Natural killer cell (primary cell): ENCODE results near the gene TMCO4. TPM values are rescaled to one million over a fixed set of nuclear protein-coding genes. Genes with fewer than 3 reads are reported as not detected.

Experiments
- ATAC-seq, 3 donors: fragments of 150-1000 bp in 2 of 3; fragments of 200-7000 bp in 1 of 3; cut with Tn5 transposase; 1 replicate in 1 of 3; 2 replicates in 2 of 3; pipeline ENCODE4 v1.10.0; 2021; ENCODE audit warnings: mild to moderate bottlenecking in 2 of 3, moderate library complexity in 2 of 3
- DNase-seq, 2 donors: peaks; one replicate each; pipeline versions ENCODE4 v3.0.0 to v3.0.0-alpha.2; 2013 to 2021; ENCODE audit warnings: mixed read lengths in 1 of 2
- H3K27ac ChIP-seq: one replicate; pipeline ENCODE4 v1.5.1; 2013; ENCODE audit warnings: mild to moderate bottlenecking, low read length
- H3K27me3 ChIP-seq: one replicate; pipeline ENCODE4 v1.6.1; 2013; ENCODE audit warnings: low read length; ENCODE audit not compliant: control insufficient read depth, insufficient read depth
- H3K36me3 ChIP-seq: one replicate; pipeline ENCODE4 v1.6.1; 2013; ENCODE audit warnings: low read length; ENCODE audit not compliant: control insufficient read depth, insufficient read depth
- H3K4me1 ChIP-seq: one replicate; pipeline ENCODE4 v1.6.1; 2013; ENCODE audit warnings: low read length; ENCODE audit not compliant: control insufficient read depth, insufficient read depth
- H3K4me3 ChIP-seq: one replicate; pipeline ENCODE4 v1.5.1; 2013; ENCODE audit warnings: low read length
- H3K9me3 ChIP-seq: one replicate; pipeline ENCODE4 v1.6.1; 2013; ENCODE audit warnings: low read length; ENCODE audit not compliant: control insufficient read depth, insufficient read depth
- H3K27ac Mint-ChIP-seq, 2 donors: one replicate each; pipeline ENCODE4 v1.8.0; 2022; ENCODE audit warnings: mild to moderate bottlenecking in 2 of 2, mixed read lengths in 2 of 2, moderate library complexity in 1 of 2
- H3K27me3 Mint-ChIP-seq, 2 donors: one replicate each; pipeline ENCODE4 v1.8.0; 2022; ENCODE audit warnings: low read depth in 2 of 2, mixed read lengths in 2 of 2
- H3K36me3 Mint-ChIP-seq: one replicate; pipeline ENCODE4 v1.8.0; 2022; ENCODE audit warnings: mixed read lengths
- H3K4me1 Mint-ChIP-seq, 2 donors: one replicate each; pipeline ENCODE4 v1.8.0; 2022; ENCODE audit warnings: mixed read lengths in 2 of 2
- H3K4me3 Mint-ChIP-seq: one replicate; pipeline ENCODE4 v1.8.0; 2022; ENCODE audit warnings: mild to moderate bottlenecking, moderate library complexity, mixed read lengths
- H3K9me3 Mint-ChIP-seq, 2 donors: one replicate each; pipeline ENCODE4 v1.8.0; 2022; ENCODE audit warnings: mixed read lengths in 2 of 2
- WGBS: methylation state at CpG from one replicate; pipeline ENCODE4 v1.1.7; 2013; ENCODE audit warnings: missing lambda C conversion rate; ENCODE audit not compliant: insufficient coverage; 5-methylcytosine and 5-hydroxymethylcytosine counted together
- intact Hi-C: fragments of 100-400 bp; cut with micrococcal nuclease; formaldehyde crosslinking; loops from one replicate; pipeline ENCODE4 v1.14.2; 2022
- total RNA-seq, 4 donors: library from RNA; stranded (reverse); fragments of 120-200 nt in 1 of 4; gene quantifications; one replicate each; pipeline versions ENCODE4 v1.2.3 to v1.2.4, GENCODE V29; 2013 to 2022
- TF ChIP-seq, protein P1 (sequence below): fragments of 200-600 bp; IDR thresholded peaks from one replicate; pipeline ENCODE4 v1.8.0; 2022; ENCODE audit warnings: antibody characterized with exemption

The TMCO4 gene
- total RNA-seq, 3 donors from 2014 or later (not counting 1 experiment from before 2014, with no cell fraction given) = 14.2 to 21.5 (median 18.3) TPM

DNA sequence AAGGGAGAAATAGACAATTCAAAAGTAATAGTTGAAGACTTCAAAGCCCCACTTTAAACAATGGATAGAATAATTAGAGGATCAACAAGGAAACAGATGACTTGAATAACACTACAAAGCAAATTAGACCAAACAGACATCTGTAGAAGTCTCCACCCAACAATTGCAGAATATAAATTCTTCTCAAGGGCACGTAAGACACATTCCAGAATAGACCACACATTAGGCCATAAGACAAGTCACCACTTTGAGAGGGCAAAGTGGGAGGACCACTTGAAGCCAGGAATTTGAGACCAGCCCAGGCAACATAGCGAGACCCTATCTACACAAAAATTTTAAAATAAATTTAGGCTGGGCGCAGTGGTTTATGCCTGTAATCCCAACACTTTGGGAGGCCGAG lies 35.9 kb upstream of the TMCO4 start:
- no peak overlapping the region for H3K4me3 ChIP-seq
- WGBS = 91% methylated on average over 4 of the region's 4 CpGs
- no peak for ATAC-seq
- H3K36me3 Mint-ChIP-seq = no peaks in the 10 kb centered on the region
- peaks cover 40 to 70% of the 10 kb centered on the region in 2 donors for H3K27me3 Mint-ChIP-seq
- H3K27me3 ChIP-seq = peaks cover 5% of the 10 kb centered on the region
- H3K4me3 Mint-ChIP-seq = no peak overlapping the region
- H3K9me3 ChIP-seq = no peaks in the 10 kb centered on the region
- H3K4me1 Mint-ChIP-seq = no peaks in the 10 kb centered on the region
- DNase-seq = no peak
- no peaks in the 10 kb centered on the region for H3K4me1 ChIP-seq
- H3K9me3 Mint-ChIP-seq = no peaks in the 10 kb centered on the region
- no peak overlapping the region for H3K27ac ChIP-seq
- intact Hi-C loops = no loop called here
- H3K36me3 ChIP-seq = no peaks in the 10 kb centered on the region
- no peak overlapping the region for H3K27ac Mint-ChIP-seq
- TF ChIP-seq, protein P1, sequence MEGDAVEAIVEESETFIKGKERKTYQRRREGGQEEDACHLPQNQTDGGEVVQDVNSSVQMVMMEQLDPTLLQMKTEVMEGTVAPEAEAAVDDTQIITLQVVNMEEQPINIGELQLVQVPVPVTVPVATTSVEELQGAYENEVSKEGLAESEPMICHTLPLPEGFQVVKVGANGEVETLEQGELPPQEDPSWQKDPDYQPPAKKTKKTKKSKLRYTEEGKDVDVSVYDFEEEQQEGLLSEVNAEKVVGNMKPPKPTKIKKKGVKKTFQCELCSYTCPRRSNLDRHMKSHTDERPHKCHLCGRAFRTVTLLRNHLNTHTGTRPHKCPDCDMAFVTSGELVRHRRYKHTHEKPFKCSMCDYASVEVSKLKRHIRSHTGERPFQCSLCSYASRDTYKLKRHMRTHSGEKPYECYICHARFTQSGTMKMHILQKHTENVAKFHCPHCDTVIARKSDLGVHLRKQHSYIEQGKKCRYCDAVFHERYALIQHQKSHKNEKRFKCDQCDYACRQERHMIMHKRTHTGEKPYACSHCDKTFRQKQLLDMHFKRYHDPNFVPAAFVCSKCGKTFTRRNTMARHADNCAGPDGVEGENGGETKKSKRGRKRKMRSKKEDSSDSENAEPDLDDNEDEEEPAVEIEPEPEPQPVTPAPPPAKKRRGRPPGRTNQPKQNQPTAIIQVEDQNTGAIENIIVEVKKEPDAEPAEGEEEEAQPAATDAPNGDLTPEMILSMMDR = no peak

DNA sequence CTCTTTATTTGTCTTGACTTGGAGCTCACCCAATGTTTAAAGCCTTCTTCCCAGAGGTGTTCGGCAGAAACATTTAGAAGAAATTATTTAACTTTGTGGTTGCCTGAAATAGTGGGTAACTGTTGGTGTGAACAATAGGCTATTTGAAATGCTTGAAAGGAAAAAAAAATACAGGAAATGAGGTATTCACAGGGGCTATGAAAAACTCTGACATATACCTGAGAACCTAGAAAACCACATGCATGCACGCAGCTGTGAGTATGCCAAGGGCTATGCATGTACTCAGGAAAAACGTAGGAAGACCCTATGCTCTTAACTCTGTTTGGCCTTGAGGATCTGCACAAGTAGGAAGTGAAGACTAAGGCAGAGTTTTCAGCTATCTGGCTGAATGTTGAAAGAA lies 31.7 kb upstream of the TMCO4 start:
- intact Hi-C loops = no loop called here
- DNase-seq = no peak
- no peak overlapping the region for H3K4me3 Mint-ChIP-seq
- no peak overlapping the region for H3K27ac Mint-ChIP-seq
- TF ChIP-seq, protein P1 = no peak
- H3K27me3 Mint-ChIP-seq = peaks cover 44 to 63% of the 10 kb centered on the region in 2 donors
- 53% methylated on average over 3 of the region's 3 CpGs for WGBS
- no peaks in the 10 kb centered on the region for H3K9me3 Mint-ChIP-seq
- Histone ChIP-seq H3K9me3 (no peaks in the 10 kb centered on the region), H3K36me3 (no peaks in the 10 kb centered on the region), H3K4me1 (no peaks in the 10 kb centered on the region), H3K4me3 (no peak overlapping the region), H3K27me3 (peaks cover 5% of the 10 kb centered on the region), H3K27ac (no peak overlapping the region)
- no peaks in the 10 kb centered on the region for H3K36me3 Mint-ChIP-seq
- ATAC-seq = no peak
- no peaks in the 10 kb centered on the region for H3K4me1 Mint-ChIP-seq

DNA sequence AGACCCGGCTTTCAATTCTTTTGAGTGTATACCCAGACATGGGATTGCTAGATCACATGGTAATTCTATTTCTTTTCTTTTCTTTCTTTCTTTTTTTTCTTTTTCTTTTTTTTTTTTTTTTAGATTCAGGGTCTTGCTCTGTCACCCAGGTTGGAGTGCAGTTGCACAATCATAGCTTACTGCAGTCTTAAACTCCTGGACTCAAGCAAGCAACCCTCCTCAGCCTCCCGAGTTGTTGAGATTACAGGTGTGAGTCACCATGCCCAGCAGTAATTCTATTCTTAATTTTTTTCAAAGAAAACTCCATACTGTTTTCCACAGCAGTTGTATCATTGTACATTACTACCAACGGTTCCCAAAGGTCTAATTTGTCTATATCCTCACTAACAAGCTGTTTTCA lies 28.8 kb upstream of the TMCO4 start:
- TF ChIP-seq, protein P1 = no peak
- Mint-ChIP-seq H3K27me3 (peaks cover 42 to 52% of the 10 kb centered on the region in 2 donors), H3K9me3 (no peaks in the 10 kb centered on the region), H3K4me1 (peaks cover 0 to 5% of the 10 kb centered on the region in 2 donors), H3K36me3 (no peaks in the 10 kb centered on the region), H3K4me3 (no peak overlapping the region), H3K27ac (no peak overlapping the region)
- 68% methylated on average over 2 of the region's 3 CpGs for WGBS
- peaks cover 5% of the 10 kb centered on the region for H3K27me3 ChIP-seq
- DNase-seq = no peak
- H3K9me3 ChIP-seq = no peaks in the 10 kb centered on the region
- H3K4me1 ChIP-seq = no peaks in the 10 kb centered on the region
- no peak overlapping the region for H3K4me3 ChIP-seq
- no peak for ATAC-seq
- no peaks in the 10 kb centered on the region for H3K36me3 ChIP-seq
- intact Hi-C loops = no loop called here
- no peak overlapping the region for H3K27ac ChIP-seq

DNA sequence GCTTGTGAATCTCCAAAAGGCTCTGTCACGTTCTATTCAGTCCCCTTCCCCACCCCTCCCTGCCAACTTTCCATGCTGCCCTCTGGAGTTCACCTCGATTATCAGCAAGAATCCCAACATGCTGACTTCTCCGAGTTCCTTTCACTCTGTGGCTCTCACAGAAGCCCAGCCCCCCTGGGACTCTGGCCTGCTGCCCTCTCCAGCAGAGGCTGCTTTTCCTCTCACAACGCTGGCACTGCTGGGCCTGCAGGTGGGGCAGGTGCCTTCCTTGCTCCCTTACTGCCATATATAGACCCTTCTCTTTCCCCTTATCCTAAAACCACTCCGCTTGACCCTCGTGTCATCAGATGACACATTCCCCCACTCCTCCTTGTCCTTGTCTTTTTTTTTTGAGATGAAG lies 25.6 kb upstream of the TMCO4 start:
- no peak for ATAC-seq
- no peaks in the 10 kb centered on the region for H3K27me3 ChIP-seq
- H3K4me1 ChIP-seq = no peaks in the 10 kb centered on the region
- no peaks in the 10 kb centered on the region for H3K36me3 Mint-ChIP-seq
- 40% methylated on average over 6 of the region's 6 CpGs for WGBS
- H3K9me3 ChIP-seq = no peaks in the 10 kb centered on the region
- H3K27me3 Mint-ChIP-seq = peaks cover 34% of the 10 kb centered on the region in 2 donors
- H3K27ac Mint-ChIP-seq = no peak overlapping the region
- H3K4me1 Mint-ChIP-seq = peaks cover 0 to 5% of the 10 kb centered on the region in 2 donors
- H3K4me3 ChIP-seq = no peak overlapping the region
- H3K36me3 ChIP-seq = no peaks in the 10 kb centered on the region
- no peak overlapping the region for H3K4me3 Mint-ChIP-seq
- no peak for DNase-seq
- intact Hi-C loops = no loop called here
- no peaks in the 10 kb centered on the region for H3K9me3 Mint-ChIP-seq
- TF ChIP-seq, protein P1 = no peak
- no peak overlapping the region for H3K27ac ChIP-seq
